ENCODE data around the gene GASK1A.

The GASK1A gene

DNA sequence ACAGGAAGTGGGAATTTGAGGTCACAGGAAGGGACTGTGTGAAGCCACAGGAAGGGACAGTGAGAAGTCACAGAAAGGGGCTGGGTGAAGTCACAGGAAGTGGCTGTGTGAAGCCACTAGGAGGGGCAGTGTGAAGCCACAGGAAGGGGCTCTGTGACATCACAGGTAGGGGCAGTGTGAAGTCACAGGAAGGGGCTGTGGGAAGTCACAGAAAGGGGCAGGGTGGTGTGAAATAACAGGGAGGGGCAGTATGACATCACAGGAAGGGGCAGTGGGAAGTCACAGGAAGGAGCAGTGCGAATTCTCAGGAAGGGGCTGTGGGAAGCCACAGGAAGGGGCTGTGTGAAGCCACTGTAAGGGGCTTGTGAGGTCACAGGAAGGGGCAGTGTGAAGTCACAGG lies 35.8 kb downstream of the GASK1A start:
- H3K4me1 ChIP-seq (ENCODE audit: control insufficient read depth, low read depth, low read length) = no peaks in the 10 kb centered on the region
- no peak overlapping the region for H3K27ac ChIP-seq (ENCODE audit: low read length)
- no peaks in the 10 kb centered on the region for H3K9me3 ChIP-seq (ENCODE audit: control insufficient read depth, low read depth, low read length)
- no peaks in the 10 kb centered on the region for H3K27me3 ChIP-seq (ENCODE audit: control insufficient read depth, insufficient read depth, low read length)
- no peak overlapping the region for H3K9ac ChIP-seq (ENCODE audit: low read length)
- H3K4me3 ChIP-seq (ENCODE audit: low read length) = no peak overlapping the region
- no peaks in the 10 kb centered on the region for H3K36me3 ChIP-seq (ENCODE audit: control insufficient read depth, low read depth, low read length)

GRCh38 chr3:43015572-43015971 lies 36.5 kb downstream of the GASK1A start:
- no peak overlapping the region for H3K27ac ChIP-seq (ENCODE audit: low read length)

DNA sequence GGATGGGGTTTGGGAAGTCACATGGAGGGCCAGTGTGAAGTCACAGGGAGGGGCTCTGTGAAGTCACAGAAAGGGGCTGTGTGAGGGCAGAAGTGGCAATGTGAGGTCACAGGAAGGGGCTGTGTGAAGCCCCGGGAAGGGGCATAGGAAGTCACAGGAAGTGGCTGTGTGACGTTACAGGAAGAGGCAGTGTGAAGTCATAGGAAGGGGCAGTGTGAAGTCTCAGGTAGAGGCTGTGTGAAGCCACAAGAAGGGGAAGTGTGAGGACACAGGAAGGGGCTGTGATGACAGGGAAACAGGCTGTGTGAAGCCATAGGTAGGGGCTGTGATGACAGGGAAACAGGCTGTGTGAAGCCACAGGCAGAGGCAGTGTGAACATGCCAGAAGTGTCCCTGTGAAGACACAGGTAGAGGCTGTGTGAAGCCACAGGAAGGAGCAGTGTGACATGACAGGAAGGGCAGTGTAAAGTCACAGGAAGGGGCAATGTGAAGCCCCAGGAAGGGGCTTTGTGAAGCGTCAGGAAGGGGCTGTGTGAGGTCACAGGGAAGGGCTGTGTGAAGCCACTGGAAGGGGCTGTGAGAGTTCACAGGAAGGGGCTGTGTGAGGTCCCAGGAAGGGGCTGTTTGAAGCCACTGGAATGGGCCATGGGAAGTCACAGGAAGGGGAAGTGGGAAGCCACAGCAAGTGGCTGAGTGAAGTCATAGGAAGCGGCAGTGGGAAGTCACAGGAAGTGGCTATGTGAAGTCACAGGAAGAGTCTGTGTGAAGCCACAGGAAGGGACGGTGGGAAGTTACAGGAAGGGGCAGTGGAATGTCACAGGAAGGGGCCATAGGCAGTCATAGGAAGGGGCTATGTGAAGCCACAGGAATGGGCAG lies 37.1 kb downstream of the GASK1A start:
- Histone ChIP-seq H3K36me3 (ENCODE audit: control insufficient read depth, low read depth, low read length) (no peaks in the 10 kb centered on the region), H3K27me3 (ENCODE audit: control insufficient read depth, insufficient read depth, low read length) (no peaks in the 10 kb centered on the region), H3K4me1 (ENCODE audit: control insufficient read depth, low read depth, low read length) (no peaks in the 10 kb centered on the region), H3K9ac (ENCODE audit: low read length) (no peak overlapping the region), H3K9me3 (ENCODE audit: control insufficient read depth, low read depth, low read length) (no peaks in the 10 kb centered on the region), H3K27ac (ENCODE audit: low read length) (no peak overlapping the region), H3K4me3 (ENCODE audit: low read length) (no peak overlapping the region)

More at GRCh38 chr3:43015572-43015971, 36.5 kb downstream of the GASK1A start:
- H3K27me3 ChIP-seq (ENCODE audit: control insufficient read depth, insufficient read depth, low read length) = no peaks in the 10 kb centered on the region
- H3K9ac ChIP-seq (ENCODE audit: low read length) = no peak overlapping the region
- no peak overlapping the region for H3K4me3 ChIP-seq (ENCODE audit: low read length)
- H3K9me3 ChIP-seq (ENCODE audit: control insufficient read depth, low read depth, low read length) = no peaks in the 10 kb centered on the region
- H3K36me3 ChIP-seq (ENCODE audit: control insufficient read depth, low read depth, low read length) = no peaks in the 10 kb centered on the region
- H3K4me1 ChIP-seq (ENCODE audit: control insufficient read depth, low read depth, low read length) = no peaks in the 10 kb centered on the region

GRCh38 chr3:43017004-43017403 lies 37.9 kb downstream of the GASK1A start:
- no peak overlapping the region for H3K27ac ChIP-seq (ENCODE audit: low read length)
- no peak overlapping the region for H3K9ac ChIP-seq (ENCODE audit: low read length)
- H3K27me3 ChIP-seq (ENCODE audit: control insufficient read depth, insufficient read depth, low read length) = no peaks in the 10 kb centered on the region
- no peaks in the 10 kb centered on the region for H3K9me3 ChIP-seq (ENCODE audit: control insufficient read depth, low read depth, low read length)
- no peaks in the 10 kb centered on the region for H3K4me1 ChIP-seq (ENCODE audit: control insufficient read depth, low read depth, low read length)
- no peaks in the 10 kb centered on the region for H3K36me3 ChIP-seq (ENCODE audit: control insufficient read depth, low read depth, low read length)
- no peak overlapping the region for H3K4me3 ChIP-seq (ENCODE audit: low read length)

DNA sequence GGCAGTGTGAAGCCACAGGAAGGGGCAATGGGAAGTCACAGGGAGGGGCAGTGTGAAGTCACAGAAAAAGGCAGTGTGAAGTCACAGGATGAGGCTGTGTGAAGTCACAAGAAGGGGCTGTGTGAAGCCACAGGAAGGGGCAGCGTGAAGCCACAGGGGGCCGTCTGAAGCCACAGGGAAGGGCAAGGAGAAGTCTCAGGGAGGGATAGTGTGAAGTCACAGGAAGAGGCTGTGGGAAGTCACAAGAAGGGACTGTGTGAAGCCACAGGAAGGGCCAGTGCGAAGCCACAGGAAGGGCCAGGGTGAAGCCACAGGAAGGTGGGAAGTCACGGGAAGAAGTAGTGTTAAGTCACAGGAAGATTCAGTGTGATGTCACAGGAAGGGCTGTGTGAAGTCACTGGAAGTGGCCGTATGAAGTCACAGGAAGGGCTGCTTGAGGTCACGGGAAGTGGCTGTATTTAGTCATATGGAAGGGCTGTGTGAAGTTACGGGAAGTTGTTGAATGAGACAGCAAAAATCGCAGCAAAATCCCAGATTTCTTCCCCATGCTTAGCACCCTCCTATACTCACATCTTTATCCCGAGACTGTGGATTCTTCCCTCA lies 38.6 kb downstream of the GASK1A start:
- Histone ChIP-seq H3K27me3 (ENCODE audit: control insufficient read depth, insufficient read depth, low read length) (no peaks in the 10 kb centered on the region), H3K36me3 (ENCODE audit: control insufficient read depth, low read depth, low read length) (no peaks in the 10 kb centered on the region), H3K9ac (ENCODE audit: low read length) (no peak overlapping the region), H3K27ac (ENCODE audit: low read length) (no peak overlapping the region), H3K4me3 (ENCODE audit: low read length) (no peak overlapping the region), H3K9me3 (ENCODE audit: control insufficient read depth, low read depth, low read length) (no peaks in the 10 kb centered on the region), H3K4me1 (ENCODE audit: control insufficient read depth, low read depth, low read length) (no peaks in the 10 kb centered on the region)

- no peaks in the 10 kb centered on the region for H3K9me3 ChIP-seq (ENCODE audit: control insufficient read depth, low read depth, low read length)
- H3K4me3 ChIP-seq (ENCODE audit: low read length) = no peak overlapping the region
- H3K36me3 ChIP-seq (ENCODE audit: control insufficient read depth, low read depth, low read length) = no peaks in the 10 kb centered on the region
These were observed 39.1 kb downstream of the GASK1A start for GRCh38 chr3:43018246-43018645.

DNA sequence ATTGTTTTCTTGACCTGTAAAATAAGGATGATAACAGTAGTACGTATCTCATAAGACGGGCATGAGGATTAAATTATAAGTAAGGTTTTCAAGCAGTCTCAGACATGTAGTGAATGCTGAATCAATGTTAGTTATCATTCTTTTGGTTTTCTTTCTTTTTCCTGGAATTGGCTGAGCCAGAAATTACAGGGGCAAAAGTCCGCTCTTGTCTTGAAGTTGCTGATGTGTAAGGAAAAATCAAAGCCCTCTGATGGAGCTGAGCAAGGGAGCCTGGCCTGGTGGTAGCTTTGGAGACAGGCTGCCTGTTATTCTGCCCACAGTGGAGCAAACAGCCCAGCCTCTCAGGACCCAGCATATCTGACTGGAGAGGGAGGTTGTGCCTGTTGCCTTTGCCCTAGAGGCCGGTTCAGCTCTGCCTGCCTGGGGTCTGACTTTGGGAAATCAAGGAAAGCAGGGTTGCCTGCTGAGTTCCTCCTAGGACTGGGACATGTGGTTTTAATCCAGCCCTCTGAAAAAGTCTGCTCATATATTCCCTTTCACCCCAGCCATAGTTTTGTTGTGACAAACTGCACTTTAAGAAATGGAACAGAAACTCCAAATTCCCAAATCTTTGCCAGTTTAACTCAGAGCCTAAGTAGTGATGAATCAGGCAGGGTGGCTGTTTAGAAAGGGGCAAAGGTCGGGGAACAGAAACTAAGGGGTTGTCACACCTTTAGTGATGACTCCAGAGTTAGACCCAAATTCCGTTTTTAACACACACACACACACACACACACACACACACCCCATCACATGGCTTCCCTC lies 40.1 kb downstream of the GASK1A start:
- no peaks in the 10 kb centered on the region for H3K9me3 ChIP-seq (ENCODE audit: control insufficient read depth, low read depth, low read length)
- no peak overlapping the region for H3K27ac ChIP-seq (ENCODE audit: low read length)
- no peak overlapping the region for H3K4me3 ChIP-seq (ENCODE audit: low read length)
- peaks cover 8% of the 10 kb centered on the region for H3K4me1 ChIP-seq (ENCODE audit: control insufficient read depth, low read depth, low read length)
- no peaks in the 10 kb centered on the region for H3K36me3 ChIP-seq (ENCODE audit: control insufficient read depth, low read depth, low read length)
- no peak overlapping the region for H3K9ac ChIP-seq (ENCODE audit: low read length)
- no peaks in the 10 kb centered on the region for H3K27me3 ChIP-seq (ENCODE audit: control insufficient read depth, insufficient read depth, low read length)

More at GRCh38 chr3:43018246-43018645, 39.1 kb downstream of the GASK1A start:
- Histone ChIP-seq H3K9ac (ENCODE audit: low read length) (no peak overlapping the region), H3K4me1 (ENCODE audit: control insufficient read depth, low read depth, low read length) (peaks cover 5% of the 10 kb centered on the region), H3K27me3 (ENCODE audit: control insufficient read depth, insufficient read depth, low read length) (no peaks in the 10 kb centered on the region), H3K27ac (ENCODE audit: low read length) (no peak overlapping the region)

DNA sequence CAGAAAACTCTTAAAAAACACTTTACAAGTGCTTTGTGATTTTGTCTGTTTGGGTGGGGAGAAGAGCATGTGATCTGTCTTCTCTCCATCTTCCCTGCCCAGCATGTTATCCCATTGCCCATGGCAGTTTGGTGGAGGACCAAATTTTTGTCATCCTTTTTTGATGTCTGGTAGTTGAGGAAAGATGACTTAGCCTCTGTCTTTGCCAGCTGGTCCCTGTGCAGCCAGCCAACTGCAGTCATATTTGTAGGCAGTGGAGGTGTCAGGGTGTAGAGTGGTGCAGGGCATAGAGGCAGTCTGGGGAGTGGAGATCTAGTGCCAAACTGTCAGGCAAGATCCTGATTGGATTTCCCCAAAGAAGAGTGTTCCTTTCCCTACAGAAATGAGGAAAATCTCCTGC lies 40.7 kb downstream of the GASK1A start:
- Histone ChIP-seq H3K36me3 (ENCODE audit: control insufficient read depth, low read depth, low read length) (no peaks in the 10 kb centered on the region), H3K9ac (ENCODE audit: low read length) (no peak overlapping the region), H3K4me3 (ENCODE audit: low read length) (no peak overlapping the region), H3K9me3 (ENCODE audit: control insufficient read depth, low read depth, low read length) (no peaks in the 10 kb centered on the region), H3K4me1 (ENCODE audit: control insufficient read depth, low read depth, low read length) (peaks cover 8% of the 10 kb centered on the region), H3K27ac (ENCODE audit: low read length) (no peak overlapping the region), H3K27me3 (ENCODE audit: control insufficient read depth, insufficient read depth, low read length) (no peaks in the 10 kb centered on the region)

- H3K4me1 ChIP-seq (ENCODE audit: control insufficient read depth, low read depth, low read length) = peaks cover 13% of the 10 kb centered on the region
- H3K27me3 ChIP-seq (ENCODE audit: control insufficient read depth, insufficient read depth, low read length) = no peaks in the 10 kb centered on the region
- H3K36me3 ChIP-seq (ENCODE audit: control insufficient read depth, low read depth, low read length) = no peaks in the 10 kb centered on the region
- H3K27ac ChIP-seq (ENCODE audit: low read length) = no peak overlapping the region
- no peak overlapping the region for H3K4me3 ChIP-seq (ENCODE audit: low read length)
- H3K9me3 ChIP-seq (ENCODE audit: control insufficient read depth, low read depth, low read length) = no peaks in the 10 kb centered on the region
- no peak overlapping the region for H3K9ac ChIP-seq (ENCODE audit: low read length)
These were observed 42.1 kb downstream of the GASK1A start for GRCh38 chr3:43021186-43021585.

DNA sequence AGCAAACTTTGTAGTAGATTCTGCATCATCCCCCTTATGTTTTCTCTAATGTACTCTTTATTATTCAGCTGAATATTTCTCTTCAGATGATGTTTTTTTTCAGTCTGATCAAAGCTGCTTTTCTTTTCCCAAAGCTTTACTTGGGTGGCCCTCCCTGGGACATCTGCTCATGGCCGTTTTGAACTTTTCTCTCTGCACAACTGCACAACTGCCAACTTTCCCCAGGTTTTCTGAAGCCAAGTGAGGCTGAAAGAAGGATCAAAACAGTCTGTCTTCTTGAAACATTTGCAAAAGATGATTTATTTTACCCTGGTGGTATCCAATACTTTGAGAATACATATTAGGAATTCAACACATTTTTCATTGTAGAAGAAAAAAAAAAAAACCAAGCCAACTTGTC lies 43.0 kb downstream of the GASK1A start:
- no peak overlapping the region for H3K27ac ChIP-seq (ENCODE audit: low read length)
- H3K9ac ChIP-seq (ENCODE audit: low read length) = no peak overlapping the region
- no peaks in the 10 kb centered on the region for H3K9me3 ChIP-seq (ENCODE audit: control insufficient read depth, low read depth, low read length)
- H3K36me3 ChIP-seq (ENCODE audit: control insufficient read depth, low read depth, low read length) = no peaks in the 10 kb centered on the region
- no peaks in the 10 kb centered on the region for H3K27me3 ChIP-seq (ENCODE audit: control insufficient read depth, insufficient read depth, low read length)
- H3K4me1 ChIP-seq (ENCODE audit: control insufficient read depth, low read depth, low read length) = peaks cover 13% of the 10 kb centered on the region
- no peak overlapping the region for H3K4me3 ChIP-seq (ENCODE audit: low read length)

DNA sequence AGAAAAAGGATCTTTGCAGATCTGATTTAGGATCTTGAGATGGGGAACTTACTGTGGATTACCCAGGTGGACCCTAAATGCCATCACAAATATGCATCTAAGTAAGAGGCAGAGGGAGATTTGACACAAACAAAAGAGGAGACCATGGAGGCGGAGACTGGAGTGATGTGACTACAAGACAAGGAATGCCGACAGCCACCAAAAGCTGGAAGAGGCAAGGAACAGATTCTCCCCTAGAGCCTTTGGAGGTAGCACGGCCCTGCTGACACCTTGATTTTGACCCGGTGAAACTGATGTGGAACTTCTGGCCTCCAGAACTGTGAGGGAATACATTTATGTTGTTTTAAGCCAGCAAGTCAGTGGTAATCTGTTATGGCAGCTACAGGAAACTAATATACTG lies 44.0 kb downstream of the GASK1A start:
- no peaks in the 10 kb centered on the region for H3K27me3 ChIP-seq (ENCODE audit: control insufficient read depth, insufficient read depth, low read length)
- H3K27ac ChIP-seq (ENCODE audit: low read length) = no peak overlapping the region
- H3K9ac ChIP-seq (ENCODE audit: low read length) = no peak overlapping the region

More for the DNA sequence above, 44.0 kb downstream of the GASK1A start:
- no peaks in the 10 kb centered on the region for H3K9me3 ChIP-seq (ENCODE audit: control insufficient read depth, low read depth, low read length)
- no peaks in the 10 kb centered on the region for H3K36me3 ChIP-seq (ENCODE audit: control insufficient read depth, low read depth, low read length)
- H3K4me1 ChIP-seq (ENCODE audit: control insufficient read depth, low read depth, low read length) = peaks cover 13% of the 10 kb centered on the region
- H3K4me3 ChIP-seq (ENCODE audit: low read length) = no peak overlapping the region
